IPS-18c (cell line): Measurements from ENCODE around the gene HEYL.

Source experiments
- H3K4me3 ChIP-seq: 2 replicates; pipeline ENCODE4 v1.7.0; 2013; ENCODE audit warnings: low read depth, mild to moderate bottlenecking, low read length, moderate library complexity; ENCODE audit not compliant: insufficient read depth
- H3K9me3 ChIP-seq: one replicate; pipeline ENCODE4 v1.6.1; 2013; ENCODE audit warnings: mild to moderate bottlenecking, low read length, moderate library complexity; ENCODE audit not compliant: control insufficient read depth, insufficient read depth

The HEYL gene

GRCh38 chr1:39639305-39640130 is at the start of gene HEYL:
TSS of gene HEYL (minus strand) at chr1:39639643. CDS start at chr1:39639625, 18 bp downstream.
- Histone ChIP-seq H3K4me3 (peak within 1 kb of the TSS; percentile 64), H3K9me3 (peaks cover 2% of the 10 kb centered on the region)

GRCh38 chr1:39689214-39689613 is 49.8 kb upstream of the HEYL start:
- Histone ChIP-seq H3K4me3 (no peak overlapping the region), H3K9me3 (peaks cover 13% of the 10 kb centered on the region)

DNA sequence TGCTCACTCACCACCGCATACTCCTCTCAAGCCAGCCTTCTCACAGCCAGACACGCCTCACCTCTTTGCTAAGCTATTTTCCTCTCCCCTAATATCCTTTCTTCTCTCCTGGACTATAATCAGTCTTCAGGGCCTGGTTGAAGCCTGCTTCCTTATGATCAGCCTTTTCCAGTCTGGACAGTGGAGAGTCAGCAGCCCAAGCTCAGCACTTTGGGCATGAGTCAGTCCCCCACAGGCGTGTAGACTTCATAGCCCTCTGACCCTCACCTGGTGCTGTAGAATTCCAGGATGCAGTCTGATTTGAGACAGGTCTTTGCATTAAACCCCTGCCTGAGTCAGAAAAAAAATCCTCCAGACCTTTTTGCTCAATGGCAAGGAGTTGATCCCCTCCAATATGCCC is 49.3 kb upstream of the HEYL start:
- H3K4me3 ChIP-seq = no peak overlapping the region
- H3K9me3 ChIP-seq = peaks cover 13% of the 10 kb centered on the region

DNA sequence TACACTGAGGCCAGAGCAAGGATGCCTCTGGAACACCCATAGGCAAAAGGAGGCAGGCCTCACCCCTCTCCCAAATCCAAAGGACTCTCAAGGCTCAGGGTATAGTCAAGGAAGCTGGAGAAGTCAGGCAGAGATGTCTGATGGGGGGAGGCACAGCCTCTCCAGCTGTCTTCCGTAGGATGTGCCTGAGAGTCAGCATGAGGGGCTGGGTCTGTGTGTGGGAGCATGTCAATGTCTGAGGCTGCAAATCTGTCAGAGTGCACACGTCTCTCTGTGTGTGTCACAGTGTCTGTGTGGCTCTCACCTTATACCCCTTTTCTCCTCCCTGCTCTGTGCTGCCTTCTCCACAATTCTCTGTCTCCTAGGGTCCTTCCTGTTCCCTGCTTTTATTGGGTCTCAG is 47.8 kb upstream of the HEYL start:
- Histone ChIP-seq H3K4me3 (no peak overlapping the region), H3K9me3 (peaks cover 6% of the 10 kb centered on the region)

DNA sequence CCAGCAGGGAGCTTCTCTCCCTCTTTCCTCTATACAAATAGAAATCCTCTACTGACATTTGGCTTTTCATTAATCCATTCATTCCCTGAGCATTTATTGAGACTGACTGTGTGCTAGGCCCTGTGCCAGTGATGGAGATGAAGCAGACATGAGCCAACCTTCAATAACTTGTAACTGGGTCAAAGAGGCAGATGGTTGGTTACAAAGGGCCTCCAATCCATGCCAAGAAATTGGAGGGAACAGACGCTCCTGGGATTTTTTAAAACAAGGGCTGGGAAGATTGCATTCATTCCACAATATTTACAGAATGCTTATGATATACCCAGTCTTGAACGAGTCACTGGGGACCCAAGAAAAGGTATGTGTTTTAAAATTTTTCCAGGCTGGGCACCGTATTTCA is 45.6 kb upstream of the HEYL start:
- Histone ChIP-seq H3K9me3 (peaks cover 5% of the 10 kb centered on the region), H3K4me3 (no peak overlapping the region)

DNA sequence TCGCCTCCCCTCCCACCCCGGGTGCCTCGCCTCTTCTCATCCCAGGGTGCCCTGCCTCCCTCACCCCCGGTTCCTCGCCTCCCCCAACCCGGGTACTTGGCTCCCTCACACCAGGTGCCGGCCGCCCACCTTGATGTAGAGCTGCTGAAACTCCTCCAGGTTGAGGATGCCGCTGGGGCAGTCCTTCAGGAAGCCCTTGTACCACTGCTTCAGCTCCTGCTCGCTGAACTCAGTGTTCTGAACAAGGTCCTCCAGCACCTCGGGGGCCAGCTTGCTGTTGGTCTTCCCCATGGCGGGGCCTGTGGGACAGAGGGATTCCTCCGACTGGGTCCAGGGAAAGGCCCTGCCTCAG is 44.8 kb upstream of the HEYL start:
- Histone ChIP-seq H3K4me3 (no peak overlapping the region), H3K9me3 (peaks cover 3% of the 10 kb centered on the region)

DNA sequence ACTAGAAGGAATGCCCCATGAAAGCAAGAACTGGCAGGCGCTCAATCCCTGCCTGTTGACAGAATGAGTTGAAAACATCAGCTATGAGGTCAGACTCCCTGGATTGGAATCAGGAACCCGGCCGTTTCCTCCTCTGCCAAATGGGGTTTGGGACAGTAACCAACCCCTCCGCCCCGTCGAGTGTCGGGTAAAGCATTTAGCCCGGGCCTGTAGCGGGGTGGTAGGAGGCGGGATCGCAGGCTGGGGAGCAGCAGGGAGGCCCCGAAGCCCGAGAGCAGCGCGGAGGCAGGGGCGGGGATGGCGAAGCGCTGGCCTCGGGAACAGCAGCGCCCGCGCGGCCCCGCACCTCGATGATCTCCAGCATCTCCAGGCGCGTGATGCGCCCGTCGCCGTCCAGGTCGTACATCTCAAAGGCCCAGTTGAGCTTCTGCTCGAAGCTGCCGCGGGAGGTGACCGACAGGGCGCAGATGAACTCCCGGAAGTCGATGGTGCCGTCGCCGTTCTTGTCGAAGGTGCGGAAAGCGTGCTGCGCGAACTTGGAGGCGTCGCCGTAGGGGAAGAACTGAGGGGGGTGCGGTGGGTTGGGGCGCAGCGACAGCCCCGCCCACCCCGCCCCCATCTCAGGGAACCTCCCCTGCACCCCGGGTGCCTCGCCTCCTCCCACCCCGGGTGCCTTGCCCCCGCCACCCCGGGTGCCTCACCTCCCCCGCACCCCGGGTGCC is 44.3 kb upstream of the HEYL start:
- Histone ChIP-seq H3K9me3 (peaks cover 3% of the 10 kb centered on the region), H3K4me3 (no peak overlapping the region)

DNA sequence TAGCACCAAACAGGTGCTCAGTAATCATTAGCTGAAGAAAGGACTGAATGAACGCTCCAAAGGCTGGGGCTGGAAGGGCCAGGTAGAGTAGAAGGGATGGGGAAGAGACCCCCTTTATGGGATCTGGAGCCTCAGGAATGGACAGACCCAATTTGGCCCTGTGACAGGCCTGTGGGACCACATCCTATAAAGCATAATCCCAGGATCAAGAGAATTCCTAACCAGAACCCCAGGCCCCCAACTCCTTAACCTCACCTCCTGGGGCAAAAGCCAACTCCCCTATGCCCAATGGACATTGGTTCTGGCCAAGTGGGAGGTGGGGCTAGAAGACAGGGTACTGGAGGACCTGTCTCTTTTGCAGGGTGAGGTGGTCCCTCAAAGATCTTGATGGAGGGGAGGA is 42.6 kb upstream of the HEYL start:
- H3K9me3 ChIP-seq = peaks cover 3% of the 10 kb centered on the region
- H3K4me3 ChIP-seq = no peak overlapping the region

DNA sequence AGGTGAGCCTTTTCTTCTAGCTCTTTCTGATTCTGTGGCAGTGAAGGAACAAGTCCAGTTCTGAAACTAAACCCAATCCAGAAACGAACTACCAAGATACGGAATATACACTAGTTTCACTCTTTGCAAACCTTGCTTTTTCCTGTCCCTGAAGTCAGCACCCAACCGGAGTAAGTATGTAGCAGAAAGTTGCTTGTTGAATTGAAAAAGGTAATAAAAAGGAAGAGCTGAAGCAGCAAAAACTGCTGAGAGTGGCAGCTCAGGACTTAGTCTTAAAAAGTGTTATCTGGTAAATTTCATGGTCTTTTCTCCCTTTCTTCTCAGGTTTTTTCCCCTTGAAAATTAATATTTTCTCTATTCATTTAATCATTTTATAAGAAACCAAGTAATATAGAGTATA is 41.9 kb upstream of the HEYL start:
- H3K4me3 ChIP-seq = no peak overlapping the region
- H3K9me3 ChIP-seq = peaks cover 3% of the 10 kb centered on the region

DNA sequence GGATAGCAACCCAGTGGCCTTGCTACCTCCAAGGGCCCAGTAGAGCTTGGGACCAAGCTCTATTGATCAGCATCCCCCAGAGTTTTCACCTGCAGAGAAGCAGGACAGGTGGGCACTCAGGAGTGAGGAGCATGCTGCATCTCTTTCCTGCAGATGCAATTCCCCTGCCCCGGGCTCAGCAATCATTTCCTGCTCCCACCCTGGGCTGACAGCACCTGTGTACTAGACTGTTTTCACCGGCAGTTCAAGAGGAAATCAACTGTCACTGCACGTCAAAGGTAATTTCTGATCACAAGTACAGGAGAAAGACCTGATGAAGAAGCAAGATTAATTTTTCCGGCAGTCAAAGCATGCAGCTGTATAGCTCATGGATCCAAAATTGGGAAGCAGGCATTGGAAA is 41.3 kb upstream of the HEYL start:
- Histone ChIP-seq H3K9me3 (peaks cover 3% of the 10 kb centered on the region), H3K4me3 (no peak overlapping the region)

DNA sequence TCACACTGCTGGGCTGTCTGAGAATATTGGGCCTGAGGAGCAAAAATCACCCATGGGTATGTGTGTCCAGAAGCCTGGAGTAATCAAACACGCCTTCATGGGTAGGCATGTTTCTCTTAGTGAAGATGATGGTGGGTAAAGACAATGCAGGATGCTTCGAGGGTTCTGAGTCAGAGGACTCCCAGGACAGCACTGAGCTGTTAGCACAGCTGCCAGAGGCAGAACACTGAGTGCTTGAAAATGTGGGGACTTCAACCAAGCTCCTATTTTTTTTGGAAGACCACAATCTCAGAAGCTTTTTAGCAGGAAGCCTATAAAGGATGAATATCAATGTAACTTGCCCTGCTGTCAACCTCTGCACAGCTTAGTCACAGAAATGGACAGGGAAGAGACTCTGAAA is 40.4 kb upstream of the HEYL start:
- no peak overlapping the region for H3K4me3 ChIP-seq

DNA sequence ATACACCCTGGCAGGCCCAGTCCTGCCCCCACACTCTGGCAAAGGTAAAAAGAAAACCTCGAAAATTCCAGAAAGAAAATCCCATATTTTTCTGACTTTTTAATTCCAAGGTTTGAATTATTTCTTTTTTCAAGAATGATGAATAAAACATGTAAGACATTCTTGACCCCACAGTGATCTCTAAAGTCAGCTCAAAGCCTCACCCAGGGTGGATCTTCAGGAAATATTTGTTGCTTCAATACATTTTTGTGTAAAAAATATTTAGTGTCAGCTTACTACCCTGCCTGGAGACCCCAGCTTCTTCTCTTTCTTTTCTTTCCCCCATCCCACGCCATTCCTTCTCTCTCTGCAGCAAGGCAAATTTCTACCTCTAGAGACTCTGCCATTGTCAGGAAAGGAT is 39.4 kb upstream of the HEYL start:
- H3K9me3 ChIP-seq = peaks cover 2% of the 10 kb centered on the region
- H3K4me3 ChIP-seq = no peak overlapping the region

More for the DNA sequence above, 40.4 kb upstream of the HEYL start:
- H3K9me3 ChIP-seq = peaks cover 2% of the 10 kb centered on the region

GRCh38 chr1:39677645-39678044 is 38.2 kb upstream of the HEYL start:
- Histone ChIP-seq H3K9me3 (peaks cover 2% of the 10 kb centered on the region), H3K4me3 (no peak overlapping the region)

DNA sequence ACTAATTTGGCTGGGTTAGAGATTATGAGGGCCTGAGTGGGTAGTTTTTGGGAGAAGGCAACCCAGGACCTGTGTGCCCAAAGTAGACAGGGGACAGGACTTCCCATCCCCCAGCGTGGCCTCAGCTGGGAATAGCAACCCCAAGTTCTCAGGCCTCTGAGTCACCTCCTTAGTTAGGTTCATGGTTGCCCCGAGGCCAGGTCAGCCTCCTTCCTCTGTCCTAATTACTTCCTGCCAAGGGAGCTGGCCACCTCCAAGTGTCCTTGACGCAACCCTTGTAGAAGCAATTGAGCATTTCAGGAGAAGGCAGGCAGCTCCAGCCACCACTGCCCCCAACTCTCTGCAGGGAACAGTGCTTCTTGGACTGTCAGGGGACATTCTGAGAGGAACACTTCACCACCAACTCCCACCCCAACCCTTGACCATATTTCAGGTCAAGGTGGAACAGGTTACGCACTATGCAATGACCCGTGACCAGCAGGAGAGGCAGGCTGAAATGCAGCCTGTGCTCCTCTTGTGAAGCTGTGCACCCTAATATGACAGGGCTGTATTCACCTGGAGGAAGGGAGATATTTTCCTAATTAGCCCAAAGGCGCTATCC is 37.6 kb upstream of the HEYL start:
- Histone ChIP-seq H3K9me3 (peaks cover 2% of the 10 kb centered on the region), H3K4me3 (no peak overlapping the region)

- Histone ChIP-seq H3K9me3 (peaks cover 2% of the 10 kb centered on the region), H3K4me3 (no peak overlapping the region)
Measured at GRCh38 chr1:39675220-39675619, 35.8 kb upstream of the HEYL start.

GRCh38 chr1:39673215-39673614 is 33.8 kb upstream of the HEYL start:
- H3K4me3 ChIP-seq = no peak overlapping the region
- H3K9me3 ChIP-seq = peaks cover 2% of the 10 kb centered on the region

DNA sequence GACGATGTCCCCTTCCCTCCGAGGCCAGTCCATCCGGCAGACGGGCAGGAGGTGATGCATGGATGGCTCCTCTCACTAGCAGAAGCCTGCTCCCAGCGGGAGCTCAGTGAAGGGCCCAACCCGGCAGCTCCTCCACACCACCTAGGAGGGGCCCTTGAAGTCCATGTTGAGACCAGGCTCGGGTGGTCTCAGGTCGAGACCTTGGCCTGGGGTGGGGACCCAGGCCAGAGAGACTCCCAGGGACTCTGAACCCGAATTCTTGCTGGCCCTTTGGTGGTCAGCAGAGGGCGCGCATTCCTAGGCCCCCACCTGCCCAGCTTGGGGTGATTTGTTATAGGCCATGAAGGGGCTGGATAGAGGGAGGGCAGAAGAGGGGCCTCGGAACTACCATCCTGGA is 33.1 kb upstream of the HEYL start:
- Histone ChIP-seq H3K9me3 (peaks cover 2% of the 10 kb centered on the region), H3K4me3 (peak overlapping the region; percentile 46; the same call in 1 of the 2 replicates)
